Hippocampal formation (tissue), 2 donors: ENCODE data around the gene RHEX.

Source experiments
- DNase-seq, 2 donors: peaks; one replicate each; lab custom pipeline; 2025; lab: John Stamatoyannopoulos, UW

The RHEX gene

DNA sequence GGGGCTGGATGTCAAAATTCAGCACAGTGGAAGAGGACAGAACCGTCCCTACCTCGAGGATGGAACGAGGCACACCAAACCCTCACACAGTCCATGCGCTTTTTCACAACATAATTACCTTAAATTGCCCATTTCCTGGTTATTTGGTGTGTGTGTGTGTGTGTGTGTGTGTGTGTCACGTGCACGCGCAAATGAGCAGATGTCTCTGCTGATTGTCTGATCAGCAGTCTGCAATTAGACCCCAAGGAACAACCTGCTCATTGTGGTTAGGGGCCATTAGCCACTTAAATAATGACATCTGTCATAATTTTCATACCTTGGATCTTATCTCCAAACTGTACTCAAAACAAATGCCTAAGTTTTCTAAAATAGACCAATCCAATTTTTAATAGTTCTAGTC lies 41.1 kb downstream of the RHEX start:
- no peak for DNase-seq

DNA sequence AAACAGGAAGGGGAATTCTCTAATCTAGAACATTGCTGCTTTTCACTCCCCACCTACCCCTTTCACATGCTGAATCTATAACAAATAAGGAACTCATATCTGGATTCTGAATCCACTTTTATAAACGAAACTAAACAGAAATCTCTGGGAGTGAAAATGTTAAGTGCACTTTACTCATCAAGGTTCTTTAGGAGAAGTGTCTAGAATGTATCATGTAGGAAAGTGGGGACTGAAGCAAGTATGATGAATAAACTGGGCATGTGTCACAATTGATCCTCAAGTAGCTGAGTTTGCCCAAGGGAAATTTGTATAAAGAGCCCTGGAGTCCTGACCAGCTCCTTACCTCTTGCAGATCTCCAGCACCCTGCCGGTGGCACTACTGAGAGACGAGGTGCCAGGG lies 44.4 kb downstream of the RHEX start:
- no peak for DNase-seq

DNA sequence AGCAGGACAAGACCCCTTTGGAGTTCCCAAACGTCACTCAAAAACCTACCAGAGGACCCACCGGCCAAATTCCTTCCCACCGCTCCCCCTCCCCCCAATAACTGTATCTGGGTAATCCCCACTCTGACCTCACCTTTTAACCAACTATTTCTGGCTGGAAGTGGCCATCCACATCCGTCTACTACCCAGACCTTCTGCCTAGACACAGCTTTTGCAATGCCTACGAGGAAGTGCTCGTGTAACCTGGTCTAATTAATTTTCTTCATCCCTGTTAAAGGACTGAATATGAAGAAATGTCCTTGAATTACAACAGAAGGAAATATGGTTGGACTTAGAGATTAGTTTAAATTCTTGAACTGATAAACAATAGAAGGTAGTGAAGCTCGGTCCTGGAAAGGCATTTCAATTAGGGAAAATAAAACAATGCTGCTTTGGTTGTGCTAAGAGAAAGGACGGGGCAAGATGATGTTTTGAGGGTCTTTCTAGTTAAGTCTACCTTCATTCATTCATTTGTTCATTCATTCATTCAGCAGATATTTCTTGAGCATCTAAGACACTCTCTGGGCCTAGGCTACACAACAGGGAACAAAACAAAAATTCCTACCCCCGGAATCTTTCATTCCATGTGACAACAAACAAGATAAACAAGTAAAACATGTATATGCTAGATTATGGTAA lies 45.4 kb downstream of the RHEX start:
- DNase-seq: no peak

DNA sequence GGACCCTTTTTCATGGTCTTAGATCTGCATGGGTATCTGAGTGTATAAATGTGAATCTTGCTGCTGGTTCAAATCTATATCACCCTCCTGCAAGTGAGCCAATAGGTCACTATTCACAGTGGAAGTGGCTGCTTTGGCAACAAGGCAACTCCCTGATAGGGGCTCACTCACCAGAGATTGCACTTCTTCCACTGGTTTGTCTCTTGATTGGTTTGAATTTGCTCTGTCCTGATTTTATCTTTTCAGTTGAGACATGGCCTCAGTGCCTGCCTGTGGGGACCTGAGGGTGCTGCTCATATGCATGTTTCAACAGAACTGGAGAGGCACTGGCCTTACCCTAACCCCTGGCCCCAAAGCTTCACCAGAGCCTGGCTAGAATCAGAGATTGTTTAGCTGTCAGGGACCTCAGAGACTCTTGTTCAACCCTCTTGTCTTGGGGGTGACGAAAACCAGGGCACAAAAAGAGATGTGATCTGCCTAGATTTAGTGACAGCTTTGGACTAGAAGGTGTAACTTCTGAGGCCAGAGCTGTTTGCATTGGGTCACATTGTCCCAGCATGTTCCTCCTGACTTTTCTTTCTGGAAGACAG lies 47.3 kb downstream of the RHEX start:
- DNase-seq: no peak

DNA sequence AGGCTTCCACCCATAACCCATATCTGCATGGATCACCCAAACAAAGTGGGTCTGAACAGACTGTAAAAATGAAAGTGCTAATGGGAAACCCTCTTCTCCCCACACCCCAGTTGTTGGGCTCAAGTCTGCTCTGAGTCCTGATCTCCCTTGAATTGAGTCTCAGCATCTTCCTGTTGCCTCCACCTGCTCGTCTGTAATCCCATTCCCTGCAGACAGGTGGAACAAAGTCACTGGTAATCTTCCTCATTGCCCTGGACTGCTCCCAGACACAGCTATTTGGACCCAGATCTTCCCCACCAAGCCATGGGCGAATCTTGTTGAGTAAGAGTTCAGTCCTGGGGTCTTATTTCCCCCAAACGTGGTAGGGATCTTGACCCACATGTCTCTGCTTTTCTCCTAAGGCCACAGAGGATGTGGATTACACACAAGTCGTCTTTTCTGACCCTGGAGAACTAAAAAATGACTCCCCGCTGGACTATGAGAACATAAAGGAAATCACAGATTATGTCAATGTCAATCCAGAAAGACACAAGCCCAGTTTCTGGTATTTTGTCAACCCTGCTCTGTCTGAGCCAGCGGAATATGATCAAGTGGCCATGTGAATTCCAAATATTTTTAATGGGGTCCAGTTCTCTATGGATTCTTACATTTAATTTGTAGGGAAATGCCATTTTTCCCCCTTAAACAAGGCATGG lies 48.5 kb downstream of the RHEX start:
- DNase-seq: no peak

DNA sequence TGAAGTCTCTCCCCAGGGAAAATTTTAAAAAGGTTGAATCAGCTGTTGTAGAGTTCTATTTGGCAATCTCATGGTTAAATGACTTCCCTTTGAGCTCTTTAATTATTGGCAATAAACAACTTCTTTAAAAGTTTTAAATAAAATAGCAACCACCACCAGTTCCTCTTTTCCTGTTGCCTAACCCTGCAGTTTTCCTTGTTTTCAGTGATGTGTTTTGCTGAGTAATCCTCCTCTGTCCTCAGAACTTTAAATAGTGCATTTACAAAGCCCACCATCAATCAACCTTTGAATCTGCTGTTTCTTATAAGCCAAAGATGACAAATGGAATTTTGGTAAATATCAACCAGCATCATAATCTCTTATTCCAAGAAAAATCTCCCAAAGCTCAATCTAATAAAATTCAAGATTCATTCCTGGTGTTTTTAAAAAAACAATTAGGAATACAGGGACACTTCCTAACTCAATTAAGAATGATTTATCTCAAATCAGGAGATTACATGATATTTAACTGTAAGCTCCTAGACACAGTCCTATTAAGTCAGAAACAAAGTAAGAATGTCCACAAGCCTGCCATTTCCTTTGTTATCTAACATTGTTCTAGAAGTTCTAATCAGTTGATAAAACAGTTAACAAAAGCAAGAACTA lies 49.4 kb downstream of the RHEX start:
- DNase-seq: peak in 1 of 2 donors; percentile 21

DNA sequence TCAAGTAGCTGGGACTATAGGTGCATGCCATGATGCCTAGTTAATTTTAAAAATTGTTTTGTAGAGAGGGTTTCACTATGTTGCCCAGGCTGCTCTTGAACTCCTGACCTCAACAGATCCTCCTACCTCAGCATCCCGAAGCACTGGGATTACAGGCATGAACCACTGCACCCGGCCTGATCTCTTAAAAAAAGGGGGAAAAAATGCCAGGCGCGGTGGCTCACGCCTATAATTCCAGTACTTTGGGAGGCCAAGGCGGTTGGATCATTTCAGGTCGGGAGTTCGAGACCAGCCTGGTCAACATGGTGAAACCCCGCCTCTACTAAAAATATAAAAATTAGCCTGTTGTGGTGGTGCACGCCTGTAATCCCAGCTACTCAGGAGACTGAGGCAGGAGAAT lies 51.0 kb downstream of the RHEX start:
- no peak for DNase-seq

DNA sequence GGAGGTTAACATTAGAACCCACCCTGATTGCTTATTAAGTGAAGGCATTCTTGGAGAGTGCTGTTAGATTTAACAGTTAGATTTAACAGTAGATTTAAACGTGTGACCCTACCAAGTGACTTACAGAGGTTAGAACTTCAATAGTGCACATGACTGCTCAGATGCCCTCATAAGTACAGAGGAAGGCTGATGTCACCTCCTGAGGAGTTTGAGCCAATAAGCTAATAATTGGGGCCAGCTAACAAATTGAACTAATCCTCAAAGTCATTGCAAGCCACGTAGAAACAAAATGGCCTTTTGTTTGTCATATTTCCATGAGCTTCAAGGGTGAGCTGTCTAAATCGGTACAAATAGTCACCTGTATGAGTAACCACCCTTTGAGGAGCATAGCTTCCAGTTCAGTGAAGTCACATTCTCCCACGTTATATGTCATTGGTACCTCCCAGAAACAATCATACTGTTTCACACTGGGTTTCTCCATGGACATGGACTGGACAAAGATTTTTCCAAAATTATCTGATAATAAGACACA lies 52.6 kb downstream of the RHEX start:
- no peak for DNase-seq

DNA sequence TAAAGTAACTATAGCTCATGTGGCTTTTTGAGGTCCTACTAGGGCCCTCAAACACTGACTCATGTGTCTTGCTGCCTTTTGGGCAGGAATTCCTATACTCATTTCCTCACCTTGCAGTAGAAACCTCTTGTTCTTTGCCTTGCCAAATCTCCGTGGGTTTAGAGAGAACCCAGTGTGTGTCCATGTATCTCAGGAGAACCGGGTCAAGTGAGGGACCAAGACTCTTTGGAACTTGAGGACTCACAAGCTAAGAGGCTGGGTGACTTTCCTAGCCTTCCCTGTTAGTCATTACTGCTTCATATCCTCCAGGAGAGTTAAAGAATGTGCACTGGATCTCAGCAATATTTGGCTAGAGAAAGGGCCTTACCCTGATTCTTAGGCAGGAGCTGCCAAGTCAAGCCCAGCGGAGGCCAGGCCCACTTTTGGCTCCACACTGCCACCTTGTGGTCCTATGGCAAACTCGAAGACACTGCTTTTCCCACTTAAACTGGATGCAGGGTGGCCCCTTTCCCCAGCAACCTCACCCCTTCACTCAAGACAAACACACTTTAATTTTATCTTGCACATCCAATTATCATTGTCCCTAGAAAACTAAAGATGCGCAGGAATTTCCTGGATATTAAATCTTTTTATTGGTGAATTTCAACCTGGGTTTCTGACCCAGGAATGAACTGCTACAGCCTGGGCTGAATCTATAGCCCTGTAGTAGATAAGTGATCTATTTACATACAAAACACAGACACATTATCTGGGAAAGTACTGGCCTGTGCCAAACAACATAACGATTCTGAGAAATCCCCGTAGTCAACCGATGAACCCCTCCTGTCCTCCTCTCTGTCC lies 53.6 kb downstream of the RHEX start:
- DNase-seq: peak; percentile 36 to 68

DNA sequence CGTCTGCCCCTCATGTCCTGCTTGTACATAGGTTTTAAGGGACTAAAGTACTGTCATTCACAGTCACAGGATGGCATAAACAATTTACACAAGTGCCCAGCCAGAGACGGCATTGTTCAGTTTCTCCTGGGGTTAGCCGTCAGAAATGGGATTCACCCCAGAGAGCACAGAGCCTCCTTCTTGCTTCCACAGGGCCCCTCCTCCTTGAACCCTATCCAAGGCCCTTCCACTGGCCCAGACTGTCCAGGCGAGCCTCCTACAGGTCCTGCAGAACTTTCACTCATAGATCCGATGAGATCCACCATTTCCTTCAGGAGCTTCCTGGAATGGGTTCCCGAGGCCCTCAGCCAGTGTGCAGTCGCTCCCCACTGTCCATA lies 54.2 kb downstream of the RHEX start:
- DNase-seq: no peak

DNA sequence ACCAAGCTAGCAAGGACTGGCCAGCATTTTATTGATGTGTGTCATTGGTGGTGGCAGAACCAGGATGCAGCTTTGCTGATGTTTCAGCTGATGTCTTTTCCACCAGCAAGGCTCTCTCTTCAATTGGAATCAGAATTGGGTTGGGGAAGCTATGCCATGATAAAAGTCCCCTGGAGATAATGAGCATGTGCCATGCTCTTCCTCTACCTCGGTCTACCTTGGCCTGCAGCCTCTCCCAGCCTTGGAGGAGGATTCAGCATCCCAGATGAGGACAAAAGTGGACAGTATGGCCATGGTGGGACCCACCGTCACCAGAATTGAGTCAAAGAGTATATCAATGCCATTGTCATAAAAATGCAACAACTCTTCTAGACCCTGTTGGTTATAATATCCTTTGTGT lies 55.7 kb downstream of the RHEX start:
- DNase-seq: no peak

DNA sequence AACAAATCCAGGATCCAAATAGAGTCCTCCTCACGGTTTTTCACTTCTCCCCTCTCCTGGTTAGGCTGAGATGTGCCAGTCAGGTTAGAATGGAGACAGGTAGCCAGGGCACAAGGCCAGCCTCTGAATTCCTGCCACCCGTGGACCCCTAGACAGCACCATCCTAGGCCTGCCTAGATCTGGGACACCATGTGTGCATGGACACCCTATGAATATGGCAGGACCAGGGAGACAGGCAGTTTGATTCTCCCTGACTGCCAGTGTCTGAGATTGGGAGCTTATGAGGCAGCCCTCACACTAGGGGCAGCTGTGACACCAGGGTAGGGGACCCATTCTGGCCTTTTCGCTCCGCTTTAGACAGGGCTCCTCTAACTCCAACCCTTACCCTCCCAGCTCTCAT lies 56.7 kb downstream of the RHEX start:
- DNase-seq: no peak

DNA sequence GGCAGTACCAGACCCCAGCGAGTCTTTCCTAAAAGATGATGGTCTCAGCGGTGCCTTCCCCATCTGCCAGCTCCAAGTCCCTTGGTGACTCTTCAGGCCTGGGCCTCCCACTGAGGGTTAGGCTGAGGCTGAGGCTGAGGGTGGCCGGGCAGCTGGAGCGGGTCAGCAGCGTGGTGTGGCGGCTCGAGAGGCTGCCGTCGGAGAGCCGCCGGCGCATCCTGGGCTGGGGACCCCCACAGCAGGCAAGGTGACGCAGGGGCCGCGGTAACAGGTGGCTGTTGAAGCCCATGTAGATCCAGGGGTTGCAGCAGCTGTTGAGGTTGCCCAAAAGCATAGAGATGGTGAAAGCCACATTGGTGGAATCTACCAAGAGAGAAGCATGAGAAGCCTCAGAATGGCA lies 57.2 kb downstream of the RHEX start:
- DNase-seq: no peak

DNA sequence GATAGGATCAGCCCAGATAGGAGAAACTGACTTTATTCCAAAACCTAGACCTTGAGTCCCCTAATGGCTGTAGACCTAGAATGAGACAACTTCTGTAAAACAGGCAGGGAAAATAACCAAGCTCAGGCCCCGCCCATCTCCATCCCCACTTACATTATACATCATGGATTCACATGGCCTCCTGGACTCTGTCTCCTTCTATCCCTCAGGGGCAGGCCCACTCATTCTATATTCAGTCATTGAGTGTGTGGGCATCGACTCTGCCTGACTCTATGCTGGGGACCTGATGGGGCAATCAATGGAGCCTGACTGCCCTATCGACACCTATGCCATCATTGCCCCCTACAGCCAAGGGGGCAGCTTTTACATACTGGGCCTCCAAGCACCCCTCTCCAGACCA lies 57.8 kb downstream of the RHEX start:
- no peak for DNase-seq

DNA sequence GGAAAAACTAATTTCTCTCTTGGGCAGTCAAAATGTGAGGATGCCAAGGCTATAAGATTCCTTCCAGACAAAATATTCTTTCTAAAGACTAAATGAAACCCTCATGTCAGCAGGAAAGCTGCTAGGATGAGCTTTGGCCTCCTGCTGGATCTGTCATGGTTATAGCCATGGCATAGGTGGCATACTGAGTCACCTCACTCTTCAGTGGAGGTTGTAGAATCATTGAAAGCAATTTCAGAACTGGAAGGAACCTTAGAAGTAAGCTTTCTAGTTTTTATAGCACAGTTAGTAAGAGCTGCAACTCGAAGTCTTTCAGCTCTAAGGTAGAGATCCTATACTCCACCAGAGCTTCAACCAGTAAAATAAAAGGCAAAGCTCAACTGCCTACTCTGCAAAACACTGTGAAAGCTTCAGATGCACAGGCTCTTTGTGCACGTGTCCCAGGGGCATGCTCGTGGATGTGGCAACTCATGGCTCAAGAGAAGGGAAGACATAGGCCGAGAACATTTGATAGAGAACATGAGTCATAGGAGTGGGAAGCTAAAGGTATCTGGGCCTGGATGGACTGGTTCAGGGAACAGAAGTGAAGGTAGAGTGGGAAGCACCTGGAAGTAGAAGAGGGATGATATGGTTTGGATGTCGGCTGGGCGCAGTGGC lies 58.4 kb downstream of the RHEX start:
- DNase-seq: no peak

DNA sequence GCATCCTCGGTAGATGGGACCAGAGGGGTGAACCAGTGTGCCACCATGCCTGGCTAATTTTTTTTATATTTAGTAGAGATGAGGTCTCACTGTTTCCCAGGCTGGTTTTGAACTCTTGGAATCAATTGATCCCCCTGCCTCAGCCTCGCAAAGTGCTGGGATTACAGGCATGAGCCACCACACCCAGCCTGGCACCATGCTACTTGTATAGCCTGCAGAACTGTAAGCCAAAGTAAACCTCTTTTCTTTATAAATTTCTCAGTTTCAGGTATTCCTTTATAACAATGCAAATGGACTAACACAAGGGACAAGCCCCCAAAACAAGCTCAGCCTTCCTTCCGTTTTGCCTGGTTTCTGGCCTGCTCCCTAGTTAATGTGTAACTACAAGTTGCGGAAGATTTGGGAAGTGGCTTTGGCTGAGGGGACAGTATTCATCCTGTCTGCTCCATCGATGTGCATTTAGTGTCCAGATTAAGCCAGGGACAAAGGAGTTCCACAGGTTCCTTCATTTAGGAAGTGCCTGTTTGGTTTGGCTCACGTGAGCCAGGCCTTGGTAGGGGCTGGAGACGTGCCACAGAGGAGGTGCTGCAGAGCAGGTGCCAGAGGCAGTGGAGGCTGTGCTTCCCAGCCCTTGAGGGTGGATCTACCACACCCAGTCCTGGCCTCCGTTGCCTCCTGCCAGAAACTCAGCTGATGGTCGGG lies 59.8 kb downstream of the RHEX start:
- no peak for DNase-seq

DNA sequence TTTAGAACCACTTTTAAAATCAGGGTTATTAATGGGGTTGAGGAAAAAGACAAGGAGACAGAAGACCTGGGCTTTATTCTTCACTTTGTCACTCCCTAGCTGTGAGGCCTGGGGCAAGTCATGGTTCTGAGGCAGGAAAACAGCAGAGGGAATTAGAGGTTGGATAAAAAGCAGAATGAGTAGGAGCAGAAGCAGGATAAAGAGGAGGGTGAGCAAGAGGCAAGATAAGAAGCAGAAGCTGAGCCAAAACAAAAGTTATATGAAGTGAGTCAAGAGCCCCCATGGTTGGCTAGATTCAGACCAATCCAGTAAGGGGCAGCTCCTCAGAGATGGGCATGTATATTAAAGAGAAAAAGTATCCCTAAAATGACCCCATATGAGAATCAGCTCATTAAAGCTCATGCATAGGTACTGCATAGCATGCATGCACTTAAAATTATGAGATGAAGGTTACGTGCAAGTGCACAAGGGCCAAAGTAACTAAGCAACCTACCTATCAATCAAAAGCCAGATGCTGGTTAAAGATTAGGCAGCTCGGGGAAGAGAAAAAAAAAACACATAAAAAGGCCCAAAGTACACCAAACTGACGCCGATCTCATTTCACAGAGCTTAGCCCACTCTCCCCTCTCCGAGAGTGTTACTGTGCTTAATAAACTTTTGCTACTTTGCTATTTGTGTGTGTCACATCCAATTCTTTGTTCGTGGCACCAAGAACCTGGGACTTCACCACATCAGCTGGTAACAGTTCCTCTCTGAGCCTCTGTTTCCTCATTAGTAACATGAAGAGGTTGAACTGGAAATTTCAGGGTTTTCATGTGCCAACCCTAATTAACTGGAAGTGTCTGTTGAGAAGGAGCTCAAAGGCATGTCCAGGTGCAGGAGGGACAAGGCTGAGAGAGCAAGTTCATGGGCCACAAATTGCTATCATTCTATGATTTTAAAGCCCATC lies 62.0 kb downstream of the RHEX start:
- no peak for DNase-seq

DNA sequence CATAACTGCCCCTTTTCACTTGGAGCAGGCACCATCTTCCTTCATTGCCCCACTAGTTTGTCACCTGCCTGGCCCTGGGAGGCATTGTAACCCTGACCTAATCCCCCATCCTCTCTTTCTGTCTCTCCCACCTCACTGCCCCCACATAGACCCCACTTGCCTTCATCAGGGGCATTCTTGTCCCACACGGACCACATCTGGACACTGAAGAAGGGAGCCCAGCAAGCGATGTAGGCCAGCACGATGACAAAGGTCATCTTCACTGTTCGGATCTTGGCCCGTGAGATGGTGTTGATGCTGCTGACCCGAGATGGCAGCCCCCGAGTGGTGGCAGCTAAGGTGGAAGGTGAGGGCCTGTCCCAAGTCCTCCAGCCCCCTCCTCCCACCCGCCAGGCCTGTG lies 62.8 kb downstream of the RHEX start:
- DNase-seq: no peak

DNA sequence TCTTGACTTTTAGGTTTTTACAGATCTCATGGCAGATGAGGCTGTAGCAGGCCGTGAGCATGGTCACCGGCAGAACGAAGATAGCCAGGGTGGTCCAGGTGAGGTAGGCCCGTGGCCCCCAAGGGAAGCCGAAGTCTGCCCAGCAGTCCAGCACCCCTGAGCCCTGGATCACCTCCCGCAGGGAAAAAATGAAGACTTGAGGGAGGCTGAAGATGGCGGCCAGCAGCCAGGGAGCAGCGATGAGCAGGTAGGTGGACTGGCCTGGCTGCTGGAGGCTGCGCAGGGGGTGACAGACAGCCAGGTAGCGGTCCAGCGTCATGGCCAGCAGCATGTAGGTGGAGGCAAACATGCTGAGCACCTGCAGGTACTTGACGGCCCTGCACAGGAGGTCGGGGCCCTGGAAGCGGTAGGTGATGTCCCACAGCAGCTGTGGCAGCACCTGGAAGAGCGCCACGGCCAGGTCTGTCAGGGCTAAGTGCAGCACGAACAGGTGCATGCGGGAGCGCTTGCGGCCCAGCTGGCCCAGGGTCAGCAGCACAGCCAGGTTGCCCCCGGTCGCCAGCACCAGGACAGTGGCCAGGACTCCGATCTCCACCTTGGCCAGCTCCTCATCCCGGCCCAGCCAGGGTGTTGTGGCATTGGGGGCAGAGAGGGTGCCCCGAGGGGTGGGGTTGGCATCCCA lies 63.4 kb downstream of the RHEX start:
- DNase-seq: no peak
